Activated CD4-positive, alpha-beta T cell treated with anti-CD3 and anti-CD28 coated beads, Interleukin-2, Interleukin-6, amounts not matched to agents 100 ng/mL and 50 ng/mL, durations not matched to agents 16 hours and 8 hours (primary cell): Measurements from ENCODE around the gene APEX2.
"Not testable (repeated sequence)": the region's sequence is repeated elsewhere in the genome, so short reads cannot be mapped to it uniquely, and the experiment has no call there.

Experiments
- DNase-seq: peaks from one replicate; pipeline ENCODE4 v3.0.0-alpha.2; 2020

APEX2 gene

GRCh38 chrX:54999717-55000598, at the start of gene APEX2:
TSS of gene APEX2 (plus strand) at chrX:55000363. CDS start at chrX:55000423, 60 bp downstream.
- peak; percentile 90 for DNase-seq

- DNase-seq, result no peak
Observed at GRCh38 chrX:54950730-54951375, 49.3 kb upstream of the APEX2 start.

- DNase-seq, result no peak
Observed at GRCh38 chrX:54961750-54962149, 38.4 kb upstream of the APEX2 start.

GRCh38 chrX:54964766-54965497, 35.2 kb upstream of the APEX2 start:
- no peak for DNase-seq

GRCh38 chrX:54977387-54977786, 22.8 kb upstream of the APEX2 start:
- no peak for DNase-seq

GRCh38 chrX:54978448-54978847, 21.7 kb upstream of the APEX2 start:
- DNase-seq, result no peak

GRCh38 chrX:54979432-54979831, 20.7 kb upstream of the APEX2 start:
- no peak for DNase-seq

GRCh38 chrX:54980334-54980733, 19.8 kb upstream of the APEX2 start:
- no peak for DNase-seq

- DNase-seq, result not testable (repeated sequence)
Observed at GRCh38 chrX:54983306-54983705, 16.9 kb upstream of the APEX2 start.

- no peak for DNase-seq
Observed at GRCh38 chrX:54991706-54992105, 8.5 kb upstream of the APEX2 start.

GRCh38 chrX:54992911-54993622, 7.1 kb upstream of the APEX2 start:
- no peak for DNase-seq

GRCh38 chrX:54994099-54994498, 6.1 kb upstream of the APEX2 start, which contains the start of gene PFKFB1:
TSS of gene PFKFB1 (minus strand) at chrX:54994188. CDS start at chrX:54994007, 181 bp downstream.
- DNase-seq, result no peak

- DNase-seq, result no peak
Observed at GRCh38 chrX:54994668-54995351, 5.4 kb upstream of the APEX2 start.

GRCh38 chrX:54995621-54996020, 4.5 kb upstream of the APEX2 start:
- DNase-seq, result no peak

GRCh38 chrX:55004231-55004630, 4.1 kb downstream of the APEX2 start:
- DNase-seq, result no peak

GRCh38 chrX:55005256-55005655, 5.1 kb downstream of the APEX2 start:
- no peak for DNase-seq

GRCh38 chrX:55006827-55007621, 6.9 kb downstream of the APEX2 start:
- DNase-seq, result no peak

- DNase-seq, result no peak
Observed at GRCh38 chrX:55007656-55008055, 7.5 kb downstream of the APEX2 start.

GRCh38 chrX:55008571-55009358, 8.6 kb downstream of the APEX2 start:
- no peak for DNase-seq

GRCh38 chrX:55011294-55011693, 11.1 kb downstream of the APEX2 start:
- no peak for DNase-seq
